Glutamatergic neuron (in vitro differentiated cells): ENCODE data around the gene GABRQ. TPM values are rescaled to one million over a fixed set of nuclear protein-coding genes. Genes with fewer than 3 reads are reported as not detected.
"Not testable (repeated sequence)": the region's sequence is repeated elsewhere in the genome, so short reads cannot be mapped to it uniquely, and the experiment has no call there.

Source experiments
- DNase-seq: peaks from one replicate; pipeline ENCODE4 v3.0.0; 2022
- H3K27ac Mint-ChIP-seq: one replicate; pipeline ENCODE4 v1.8.0; 2020; ENCODE audit warnings: mild to moderate bottlenecking, mixed read lengths, inconsistent platforms; ENCODE audit not compliant: unreplicated experiment
- H3K27me3 Mint-ChIP-seq: one replicate; pipeline ENCODE4 v1.8.0; 2020; ENCODE audit warnings: mild to moderate bottlenecking, moderate library complexity, mixed read lengths, inconsistent platforms; ENCODE audit not compliant: unreplicated experiment
- H3K36me3 Mint-ChIP-seq: one replicate; pipeline ENCODE4 v1.8.0; 2020; ENCODE audit warnings: mild to moderate bottlenecking, mixed read lengths, inconsistent platforms; ENCODE audit not compliant: unreplicated experiment
- H3K4me1 Mint-ChIP-seq: one replicate; pipeline ENCODE4 v1.8.0; 2020; ENCODE audit warnings: mild to moderate bottlenecking, low read depth, mixed read lengths, inconsistent platforms; ENCODE audit not compliant: unreplicated experiment
- H3K4me3 Mint-ChIP-seq: one replicate; pipeline ENCODE4 v1.8.0; 2020; ENCODE audit warnings: mild to moderate bottlenecking, mixed read lengths, inconsistent platforms; ENCODE audit not compliant: unreplicated experiment
- H3K9me3 Mint-ChIP-seq: one replicate; pipeline ENCODE4 v1.8.0; 2020; ENCODE audit warnings: mild to moderate bottlenecking, moderate library complexity, mixed read lengths, inconsistent platforms; ENCODE audit not compliant: unreplicated experiment
- total RNA-seq: library from RNA; stranded (reverse); fragmentation: NEBNext Ultra II Directional; extraction: Animal tissue kit (Norgen Biotek cat#: 25700); gene quantifications from one replicate; pipeline ENCODE4 v1.2.1, GENCODE V29; 2021; ENCODE audit not compliant: unreplicated experiment
- TF ChIP-seq, protein P1 (sequence below): fragments of 200-600 bp; sonication (generic); IDR thresholded peaks from one replicate; pipeline ENCODE4 v1.5.0; 2021; ENCODE audit not compliant: partially characterized antibody, unreplicated experiment

Gene GABRQ
- total RNA-seq, 1 donor from 2014 or later, result 2.6 TPM

DNA sequence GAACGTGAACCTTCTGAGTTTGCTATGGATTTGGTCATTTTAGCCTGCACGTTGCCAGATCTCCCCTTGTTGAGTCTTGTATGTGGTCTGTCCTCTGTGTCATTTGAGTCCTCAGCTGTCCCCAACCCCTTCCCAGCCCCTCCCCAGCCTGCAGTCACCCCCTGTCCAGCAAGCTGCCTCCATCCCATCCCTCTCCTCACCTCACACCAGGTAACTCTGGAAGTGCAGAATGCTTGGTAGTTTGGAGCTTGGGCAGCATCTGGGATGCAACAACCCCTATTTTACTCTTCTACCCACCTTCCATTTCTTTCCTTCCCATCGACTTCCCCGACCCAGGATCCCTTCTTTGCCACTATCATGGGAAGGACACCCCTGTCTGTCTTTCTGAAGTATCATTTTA is 18.4 kb downstream of the GABRQ start:
- no peaks in the 10 kb centered on the region for H3K9me3 Mint-ChIP-seq
- H3K36me3 Mint-ChIP-seq, result no peaks in the 10 kb centered on the region
- H3K4me3 Mint-ChIP-seq, result no peak overlapping the region
- no peak overlapping the region for H3K27ac Mint-ChIP-seq
- no peaks in the 10 kb centered on the region for H3K4me1 Mint-ChIP-seq
- no peak for DNase-seq
- TF ChIP-seq, protein P1, sequence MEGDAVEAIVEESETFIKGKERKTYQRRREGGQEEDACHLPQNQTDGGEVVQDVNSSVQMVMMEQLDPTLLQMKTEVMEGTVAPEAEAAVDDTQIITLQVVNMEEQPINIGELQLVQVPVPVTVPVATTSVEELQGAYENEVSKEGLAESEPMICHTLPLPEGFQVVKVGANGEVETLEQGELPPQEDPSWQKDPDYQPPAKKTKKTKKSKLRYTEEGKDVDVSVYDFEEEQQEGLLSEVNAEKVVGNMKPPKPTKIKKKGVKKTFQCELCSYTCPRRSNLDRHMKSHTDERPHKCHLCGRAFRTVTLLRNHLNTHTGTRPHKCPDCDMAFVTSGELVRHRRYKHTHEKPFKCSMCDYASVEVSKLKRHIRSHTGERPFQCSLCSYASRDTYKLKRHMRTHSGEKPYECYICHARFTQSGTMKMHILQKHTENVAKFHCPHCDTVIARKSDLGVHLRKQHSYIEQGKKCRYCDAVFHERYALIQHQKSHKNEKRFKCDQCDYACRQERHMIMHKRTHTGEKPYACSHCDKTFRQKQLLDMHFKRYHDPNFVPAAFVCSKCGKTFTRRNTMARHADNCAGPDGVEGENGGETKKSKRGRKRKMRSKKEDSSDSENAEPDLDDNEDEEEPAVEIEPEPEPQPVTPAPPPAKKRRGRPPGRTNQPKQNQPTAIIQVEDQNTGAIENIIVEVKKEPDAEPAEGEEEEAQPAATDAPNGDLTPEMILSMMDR, result no peak
- H3K27me3 Mint-ChIP-seq, result no peaks in the 10 kb centered on the region

DNA sequence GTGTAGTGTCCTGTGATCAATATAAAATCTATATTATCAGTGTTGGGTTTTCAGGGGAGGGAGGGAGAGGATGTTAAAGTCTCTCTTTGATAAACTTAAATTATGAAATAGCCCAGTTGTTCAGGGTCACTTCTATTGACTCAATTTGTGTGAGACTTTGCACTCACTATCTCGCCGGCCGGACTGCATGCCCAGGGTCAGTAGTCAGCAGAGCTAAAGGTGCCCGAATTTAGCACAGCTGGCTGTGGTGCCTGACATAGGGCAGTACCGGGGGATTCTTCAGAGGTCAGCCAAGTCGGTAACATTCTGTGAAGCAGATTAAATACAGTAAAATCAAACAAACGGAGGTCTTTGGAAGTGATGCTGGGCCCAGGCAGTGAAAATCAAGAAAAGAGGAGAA is 19.2 kb downstream of the GABRQ start:
- TF ChIP-seq, protein P1, result no peak
- no peak for DNase-seq
- Mint-ChIP-seq H3K4me3 (no peak overlapping the region), H3K27ac (no peak overlapping the region), H3K36me3 (no peaks in the 10 kb centered on the region), H3K4me1 (no peaks in the 10 kb centered on the region), H3K27me3 (no peaks in the 10 kb centered on the region), H3K9me3 (no peaks in the 10 kb centered on the region)

DNA sequence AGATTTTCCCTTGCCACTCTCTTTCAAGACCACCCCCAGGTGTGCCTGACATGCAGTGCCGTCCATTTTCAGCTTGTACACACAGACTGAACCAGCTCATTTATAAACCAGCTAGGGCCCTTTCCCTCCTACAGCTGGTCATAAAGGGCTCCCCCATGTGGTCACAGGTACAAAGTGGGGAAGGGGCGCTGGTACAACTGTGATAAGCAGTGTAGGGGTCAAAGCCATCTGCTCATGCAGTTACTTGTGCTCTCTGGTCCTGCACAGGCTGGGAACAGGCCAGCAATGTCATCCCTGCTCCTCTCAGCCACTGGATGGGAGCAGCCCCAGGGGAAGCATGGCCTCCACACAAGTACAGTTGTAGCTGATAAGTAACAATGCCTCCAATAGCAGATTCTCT is 20.6 kb downstream of the GABRQ start:
- H3K4me3 Mint-ChIP-seq, result no peak overlapping the region
- no peaks in the 10 kb centered on the region for H3K4me1 Mint-ChIP-seq
- H3K36me3 Mint-ChIP-seq, result no peaks in the 10 kb centered on the region
- no peaks in the 10 kb centered on the region for H3K9me3 Mint-ChIP-seq
- no peak overlapping the region for H3K27ac Mint-ChIP-seq
- TF ChIP-seq, protein P1, result no peak
- H3K27me3 Mint-ChIP-seq, result no peaks in the 10 kb centered on the region
- DNase-seq, result no peak

DNA sequence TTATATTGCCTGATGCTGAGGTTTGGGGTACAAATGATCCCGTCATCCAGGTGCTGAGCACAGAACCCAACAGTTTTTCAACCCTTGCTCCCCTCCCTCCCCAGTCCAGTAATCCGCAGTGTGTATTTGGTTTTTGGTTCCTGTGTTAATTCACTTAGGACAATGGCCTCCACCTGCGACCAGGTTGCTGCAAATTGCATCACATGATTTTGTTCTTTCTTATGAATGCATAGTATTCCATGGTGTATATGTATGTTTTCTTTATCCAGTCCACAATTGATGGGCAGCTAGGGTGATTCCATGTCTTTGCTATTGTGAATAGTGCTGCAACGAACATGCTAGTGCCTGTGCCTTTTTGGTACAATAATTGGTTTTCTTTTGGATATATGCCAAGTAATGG is 25.4 kb downstream of the GABRQ start:
- Mint-ChIP-seq H3K36me3 (no peaks in the 10 kb centered on the region), H3K27ac (no peak overlapping the region), H3K4me3 (no peak overlapping the region), H3K9me3 (no peaks in the 10 kb centered on the region), H3K27me3 (no peaks in the 10 kb centered on the region), H3K4me1 (no peaks in the 10 kb centered on the region)
- TF ChIP-seq, protein P1, result no peak
- no peak for DNase-seq

DNA sequence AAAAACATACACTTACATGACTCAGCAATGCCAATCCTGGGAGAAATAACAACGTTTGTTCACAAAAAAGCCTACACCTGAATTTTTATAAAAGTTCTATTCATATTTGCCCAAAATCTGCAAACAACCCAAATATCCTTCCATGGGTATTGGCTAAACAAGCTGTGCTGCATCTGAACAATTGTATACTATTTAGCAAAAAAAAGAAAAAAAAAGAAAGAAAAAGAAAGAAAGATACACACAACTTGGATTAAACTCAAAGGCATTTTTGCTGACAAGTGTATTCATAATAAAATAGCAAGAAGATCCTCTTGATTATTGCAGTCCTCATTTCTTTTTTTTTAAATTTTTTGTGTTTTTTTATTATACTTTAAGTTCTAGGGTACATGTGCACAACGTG is 36.4 kb downstream of the GABRQ start:
- no peak for DNase-seq

DNA sequence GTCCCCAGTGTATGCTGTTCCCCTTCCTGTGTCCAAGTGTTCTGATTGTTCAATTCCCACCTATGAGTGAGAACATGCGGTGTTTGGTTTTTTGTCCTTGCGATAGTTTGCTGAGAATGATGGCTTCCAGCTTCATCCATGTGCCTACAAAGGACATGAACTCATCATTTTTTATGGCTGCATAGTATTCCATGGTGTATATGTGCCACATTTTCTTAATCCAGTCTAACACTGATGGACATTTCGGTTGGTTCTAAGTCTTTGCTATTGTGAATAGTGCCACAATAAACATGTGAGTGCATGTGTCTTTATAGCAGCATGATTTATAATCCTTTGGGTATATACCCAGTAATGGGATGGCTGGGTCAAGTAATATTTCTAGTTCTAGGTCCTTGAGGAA is 37.0 kb downstream of the GABRQ start:
- H3K4me3 Mint-ChIP-seq, H3K4me1 Mint-ChIP-seq, H3K36me3 Mint-ChIP-seq, DNase-seq, H3K9me3 Mint-ChIP-seq, H3K27me3 Mint-ChIP-seq, H3K27ac Mint-ChIP-seq: not testable (repeated sequence)

More for the DNA sequence above, 36.4 kb downstream of the GABRQ start:
- H3K4me3 Mint-ChIP-seq, result no peak overlapping the region
- no peaks in the 10 kb centered on the region for H3K4me1 Mint-ChIP-seq
- H3K9me3 Mint-ChIP-seq, result peaks cover 2% of the 10 kb centered on the region
- TF ChIP-seq, protein P1, result no peak
- H3K36me3 Mint-ChIP-seq, result no peaks in the 10 kb centered on the region
- H3K27me3 Mint-ChIP-seq, result no peaks in the 10 kb centered on the region
- no peak overlapping the region for H3K27ac Mint-ChIP-seq

DNA sequence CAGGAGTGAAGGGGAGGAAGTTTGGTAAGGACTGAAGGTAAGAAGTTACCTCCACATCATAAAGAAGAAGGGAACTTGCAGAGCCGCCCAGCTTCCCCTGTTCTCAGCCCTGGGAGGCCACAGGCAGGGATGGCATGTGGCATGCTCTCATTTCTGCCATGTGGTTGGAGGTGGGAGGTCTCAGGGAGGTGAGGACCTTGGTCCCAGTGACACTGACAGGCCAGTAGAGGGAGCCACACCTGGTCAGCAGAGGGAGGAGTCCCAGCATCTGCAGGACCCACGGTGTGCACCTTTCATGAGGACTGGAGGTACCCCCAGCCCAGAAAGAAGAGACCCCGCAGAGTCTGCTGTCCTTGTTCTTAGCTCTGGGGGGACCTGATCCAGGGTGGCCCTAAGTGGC is 43.3 kb downstream of the GABRQ start:
- not testable (repeated sequence) for H3K4me1 Mint-ChIP-seq, H3K36me3 Mint-ChIP-seq

More for the DNA sequence above, 43.3 kb downstream of the GABRQ start:
- H3K27ac Mint-ChIP-seq, H3K9me3 Mint-ChIP-seq, DNase-seq, H3K27me3 Mint-ChIP-seq, H3K4me3 Mint-ChIP-seq: not testable (repeated sequence)
